OCI-LY3 (cell line): ENCODE measurements around the gene OTX1.

Experiments used
- CTCF ChIP-seq: fragments of 200-600, 300-600 bp; sonication (generic); IDR thresholded peaks from 2 replicates; pipeline ENCODE4 v1.5.1; 2014; ENCODE audit warnings: antibody characterized with exemption, low read length, low read depth
- EZH2phosphoT487 ChIP-seq: fragments of 200-600 bp; shearing (Covaris generic); IDR thresholded peaks from 2 replicates; pipeline ENCODE4 v1.6.1; 2018; ENCODE audit warnings: antibody characterized with exemption, mixed run types, low read depth

DNA sequence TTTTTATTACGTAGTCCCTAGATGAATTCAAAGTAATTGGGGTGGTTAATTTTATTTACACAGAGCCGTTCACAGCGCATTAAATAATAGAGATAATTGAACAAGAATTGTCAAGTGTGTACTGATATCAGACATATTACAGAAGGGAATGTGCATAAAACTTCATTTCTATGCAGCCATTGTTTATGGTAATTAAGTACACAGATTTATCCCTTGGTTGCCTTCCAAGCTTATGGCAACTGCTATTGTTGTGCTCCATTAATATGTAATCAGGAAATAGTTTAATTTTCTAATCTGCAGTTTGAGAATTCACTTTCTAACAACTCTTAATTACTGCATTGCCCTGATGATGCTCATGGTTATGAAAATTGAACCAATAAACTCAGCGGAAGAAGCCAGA lies 47.3 kb upstream of the OTX1 start:
- TF ChIP-seq CTCF (no peak), EZH2phosphoT487 (no peak)
